ENCODE results near the gene TMEM140.

DNA sequence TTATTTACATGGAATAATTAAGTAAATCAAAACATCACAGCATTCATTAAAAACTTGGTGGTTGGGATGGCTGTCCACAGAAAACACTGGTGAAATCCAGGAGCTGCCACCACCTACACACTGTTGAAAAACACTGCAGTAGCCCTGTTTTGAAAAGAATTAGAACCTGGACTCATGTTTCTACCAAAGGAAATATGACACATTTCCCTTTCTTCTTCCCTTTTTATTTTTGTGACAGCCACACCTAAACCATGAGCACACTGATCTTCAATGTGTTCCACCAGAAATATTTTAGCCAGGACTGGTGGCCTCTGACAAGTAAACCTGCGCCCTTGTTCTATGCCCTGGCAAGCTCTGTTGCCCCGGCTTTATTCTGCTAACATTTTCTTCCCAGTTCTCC lies 3.3 kb downstream of the TMEM140 start:
- TF ChIP-seq, protein P1, sequence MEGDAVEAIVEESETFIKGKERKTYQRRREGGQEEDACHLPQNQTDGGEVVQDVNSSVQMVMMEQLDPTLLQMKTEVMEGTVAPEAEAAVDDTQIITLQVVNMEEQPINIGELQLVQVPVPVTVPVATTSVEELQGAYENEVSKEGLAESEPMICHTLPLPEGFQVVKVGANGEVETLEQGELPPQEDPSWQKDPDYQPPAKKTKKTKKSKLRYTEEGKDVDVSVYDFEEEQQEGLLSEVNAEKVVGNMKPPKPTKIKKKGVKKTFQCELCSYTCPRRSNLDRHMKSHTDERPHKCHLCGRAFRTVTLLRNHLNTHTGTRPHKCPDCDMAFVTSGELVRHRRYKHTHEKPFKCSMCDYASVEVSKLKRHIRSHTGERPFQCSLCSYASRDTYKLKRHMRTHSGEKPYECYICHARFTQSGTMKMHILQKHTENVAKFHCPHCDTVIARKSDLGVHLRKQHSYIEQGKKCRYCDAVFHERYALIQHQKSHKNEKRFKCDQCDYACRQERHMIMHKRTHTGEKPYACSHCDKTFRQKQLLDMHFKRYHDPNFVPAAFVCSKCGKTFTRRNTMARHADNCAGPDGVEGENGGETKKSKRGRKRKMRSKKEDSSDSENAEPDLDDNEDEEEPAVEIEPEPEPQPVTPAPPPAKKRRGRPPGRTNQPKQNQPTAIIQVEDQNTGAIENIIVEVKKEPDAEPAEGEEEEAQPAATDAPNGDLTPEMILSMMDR (conservative IDR thresholded peaks at IDR 0.05), result no peak
- TF ChIP-seq EZH2 (IDR thresholded peaks at IDR 0.05; ENCODE audit: low read depth), result no peak
